Hematopoietic multipotent progenitor cell treated with erythropoietin and hydrocortisone succinate and interleukin-3 and kit ligand, for 15 days (in vitro differentiated cells): ENCODE measurements around the gene EEF1E1.

Experiments used
- DNase-seq: peaks from one replicate; pipeline ENCODE4 v3.0.0-alpha.2; 2015; ENCODE audit warnings: low spot score

The EEF1E1 gene

DNA sequence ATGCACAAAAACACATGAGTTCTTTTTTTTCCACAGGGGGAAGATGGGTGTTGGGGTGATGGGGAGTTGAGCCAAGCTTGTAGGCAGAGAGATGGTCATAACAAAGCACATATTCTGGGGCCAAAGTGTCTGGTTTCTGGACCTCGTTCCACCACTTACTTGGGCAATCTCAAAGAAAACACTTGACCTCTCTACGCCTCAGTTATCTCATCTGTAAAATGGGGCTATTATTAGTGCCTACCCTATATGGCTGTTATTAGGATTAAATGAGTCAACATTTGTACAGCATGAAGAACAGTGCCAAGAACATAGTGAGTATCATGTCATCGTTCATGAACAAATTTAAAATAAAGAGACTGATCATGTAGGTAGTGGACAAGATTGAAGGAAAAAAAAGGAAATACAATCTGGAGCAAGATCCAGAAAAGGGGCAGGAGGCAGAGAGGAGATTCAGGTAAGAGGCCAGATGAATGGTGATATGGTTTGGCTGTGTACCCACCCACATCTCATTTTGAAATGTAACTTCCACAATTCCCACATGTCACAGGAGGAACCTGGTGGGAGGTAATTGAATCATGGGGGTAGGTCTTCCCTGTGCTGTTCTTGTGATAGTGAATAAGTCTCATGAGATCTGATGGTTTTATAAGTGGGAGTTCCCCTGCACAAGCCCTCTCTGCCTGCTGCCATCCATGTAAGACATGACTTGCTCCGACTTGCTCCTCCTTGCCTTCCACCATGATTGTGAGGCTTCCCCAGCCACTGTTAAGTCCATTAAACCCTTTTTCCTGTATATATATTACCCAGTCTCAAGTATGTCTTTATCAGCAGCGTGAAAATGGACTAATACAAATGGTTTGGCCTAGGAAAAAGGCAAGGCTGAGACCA is 14.2 kb downstream of the EEF1E1 start:
- DNase-seq = no peak

DNA sequence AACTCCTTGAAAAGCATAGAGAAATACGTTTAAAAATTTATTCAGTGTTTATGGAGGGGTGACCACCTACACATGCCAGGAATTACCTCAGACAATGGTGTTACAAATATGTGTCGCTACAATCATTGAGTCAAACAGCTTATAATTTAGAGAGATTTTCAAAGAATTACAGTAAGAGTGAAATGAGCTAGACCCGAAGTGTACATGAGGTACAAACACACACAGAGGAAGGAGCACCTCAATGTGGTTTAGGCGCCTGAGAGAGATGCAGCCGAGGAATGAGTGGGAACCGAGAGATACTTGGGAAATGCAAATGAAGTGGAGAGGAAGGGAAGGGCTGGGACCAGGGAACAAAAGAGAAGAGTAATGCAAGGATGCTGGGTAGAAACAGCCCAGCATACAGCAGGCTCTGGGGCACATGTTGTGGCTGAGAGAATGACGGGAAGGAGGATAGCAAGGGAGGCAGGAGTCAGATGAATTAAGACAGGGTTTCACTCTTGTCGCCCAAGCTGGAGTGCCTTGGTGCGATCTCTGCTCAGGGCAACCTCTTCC is 15.5 kb downstream of the EEF1E1 start:
- no peak for DNase-seq

DNA sequence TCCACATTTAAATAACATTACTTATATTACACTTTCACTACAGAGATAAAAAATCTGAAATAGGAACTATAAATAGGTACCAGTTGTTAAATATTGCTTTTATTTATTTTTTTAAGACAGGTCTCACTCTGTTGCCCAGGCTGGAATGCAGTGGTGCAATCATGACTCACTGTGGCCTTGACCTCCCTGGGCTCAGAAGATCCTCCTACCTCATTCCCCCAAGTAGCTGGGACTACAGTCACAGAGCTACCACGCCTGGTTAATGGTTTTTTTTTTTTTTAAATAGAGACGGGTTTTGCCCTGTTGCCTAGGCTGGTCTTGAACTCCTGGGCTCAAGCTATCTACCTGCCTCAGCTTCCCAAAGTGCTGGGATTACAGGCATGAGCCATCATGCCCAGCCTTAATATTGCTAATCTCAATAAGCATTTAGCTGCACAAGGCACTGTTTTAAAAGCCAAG is 17.3 kb downstream of the EEF1E1 start:
- no peak for DNase-seq

DNA sequence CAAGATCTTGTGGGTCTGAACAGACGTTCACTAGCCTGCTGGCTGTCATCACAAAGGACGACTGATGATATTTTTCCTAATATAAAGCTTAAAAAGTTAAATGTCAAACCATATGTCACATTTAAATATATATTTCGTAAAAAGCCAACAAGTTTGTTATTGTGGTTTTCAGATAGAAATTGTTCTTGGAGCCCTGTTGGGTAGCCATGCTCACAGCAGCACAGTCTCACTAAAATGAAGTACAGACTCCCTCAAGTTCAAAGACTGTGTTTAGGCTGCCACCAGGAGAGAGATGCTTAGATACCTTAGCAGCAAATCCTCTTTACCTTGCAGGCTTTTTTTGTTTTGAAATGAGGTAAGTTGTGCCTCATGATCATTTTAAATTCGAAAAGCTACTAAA is 17.8 kb downstream of the EEF1E1 start:
- no peak for DNase-seq

DNA sequence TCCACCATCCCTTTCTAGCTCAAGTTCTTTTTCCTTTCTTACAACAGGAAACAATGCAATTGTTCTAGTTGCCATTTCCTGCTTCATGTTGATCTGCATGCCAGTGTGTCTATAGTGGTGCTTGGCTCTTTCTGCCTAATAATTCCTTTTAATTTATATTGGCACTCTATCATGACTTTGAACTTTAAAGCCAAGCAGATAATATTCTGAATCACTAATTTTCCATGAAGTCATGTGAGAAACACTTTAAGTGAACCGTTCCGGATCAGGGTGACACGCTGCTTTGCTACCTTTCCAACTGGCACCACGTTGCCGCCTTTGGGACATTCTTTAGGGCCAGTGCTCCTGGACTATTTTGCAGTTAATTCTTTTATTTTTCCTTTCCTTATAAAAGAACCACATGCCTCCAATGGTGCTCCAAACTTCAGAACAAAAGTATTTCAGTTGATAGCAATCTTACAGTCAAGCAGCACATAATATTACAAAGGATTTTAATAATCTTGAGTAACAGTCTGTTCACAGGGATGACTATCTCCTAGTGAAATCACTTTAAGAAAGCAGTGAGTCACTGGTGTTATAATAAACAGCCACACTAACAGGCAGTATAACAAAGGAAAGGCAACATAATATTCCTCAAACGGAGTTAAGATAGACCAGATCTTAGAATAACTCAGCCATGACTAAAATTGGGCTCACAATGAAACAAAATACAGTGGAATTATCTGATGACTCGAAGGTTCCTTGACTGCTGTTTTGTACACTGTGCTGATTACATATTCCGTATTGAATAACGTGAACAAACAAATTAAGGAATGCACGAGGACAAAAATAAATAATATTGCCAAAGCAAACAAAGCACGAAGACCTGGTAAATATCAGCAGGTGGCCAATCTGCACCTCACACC is 19.1 kb downstream of the EEF1E1 start:
- no peak for DNase-seq

DNA sequence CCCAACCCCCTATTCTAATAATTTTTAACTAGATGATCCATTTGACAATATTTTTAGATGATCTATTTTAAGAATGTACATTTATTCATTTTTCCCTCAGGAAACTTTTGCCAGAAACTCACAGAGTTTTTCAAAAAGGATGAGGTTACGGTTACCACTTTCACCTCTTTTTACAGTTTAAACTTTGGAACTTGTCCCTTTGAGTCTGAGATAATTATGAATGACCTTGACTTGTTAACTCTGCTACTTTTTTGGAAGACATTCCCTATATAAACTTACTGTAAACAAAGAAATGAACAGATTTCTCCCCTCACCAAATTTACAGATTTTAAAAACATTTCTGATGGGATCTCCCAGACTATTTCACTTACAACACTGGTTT is 19.8 kb downstream of the EEF1E1 start:
- DNase-seq = no peak

DNA sequence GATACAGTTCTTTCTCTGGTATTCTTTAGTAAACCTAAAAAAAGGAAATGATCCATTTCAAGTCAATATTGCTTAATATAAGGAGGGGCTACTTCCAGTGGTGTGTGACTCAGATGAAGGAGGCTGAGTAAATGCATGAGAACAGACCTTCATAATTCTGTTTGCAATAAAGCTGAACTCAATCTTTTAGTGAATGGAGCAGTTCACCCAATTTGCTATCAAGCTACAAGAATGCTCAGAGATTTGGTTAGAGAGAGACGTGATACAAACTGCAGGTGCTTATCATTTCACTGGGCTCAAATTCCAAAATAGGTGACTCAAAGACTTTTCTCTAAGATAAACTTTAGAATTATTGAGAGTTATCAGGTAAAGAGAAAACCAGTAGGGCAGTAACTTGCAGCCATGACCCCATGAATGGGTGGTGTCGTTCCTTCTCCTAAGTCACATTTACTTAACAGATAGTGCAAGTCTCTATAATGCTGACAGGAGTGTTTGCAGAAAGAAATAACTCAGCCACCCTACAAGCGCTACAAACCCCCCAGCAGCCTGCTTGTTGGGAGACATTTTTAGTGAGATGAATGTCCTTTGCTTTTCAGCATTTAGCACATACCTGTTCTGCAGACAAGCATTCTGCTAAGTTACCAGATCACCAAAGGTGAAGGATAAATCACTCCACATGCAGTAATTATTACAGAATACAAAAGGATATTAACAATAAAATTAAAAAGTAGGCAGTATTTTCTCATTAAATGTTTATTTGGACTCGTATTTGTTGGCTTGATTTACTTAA is 21.8 kb downstream of the EEF1E1 start:
- DNase-seq = no peak

DNA sequence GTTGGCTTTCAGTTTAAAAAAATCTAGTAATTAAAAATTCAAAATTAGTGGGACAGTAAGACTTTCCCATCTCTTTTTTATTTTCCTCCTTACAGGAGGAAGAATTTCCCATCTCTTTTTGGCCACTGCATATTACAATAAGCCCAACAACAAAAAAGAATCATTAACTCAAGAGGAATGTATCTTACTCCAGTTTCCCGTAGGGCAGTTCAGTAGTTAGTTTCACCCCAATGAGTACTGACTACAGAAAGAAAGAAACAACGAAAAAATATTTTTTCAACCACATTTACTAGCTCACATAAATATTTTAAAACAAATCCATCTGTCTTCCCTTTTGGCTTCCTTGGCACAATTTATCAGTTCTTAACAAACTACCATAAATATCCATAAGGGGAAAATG is 23.2 kb downstream of the EEF1E1 start:
- no peak for DNase-seq

DNA sequence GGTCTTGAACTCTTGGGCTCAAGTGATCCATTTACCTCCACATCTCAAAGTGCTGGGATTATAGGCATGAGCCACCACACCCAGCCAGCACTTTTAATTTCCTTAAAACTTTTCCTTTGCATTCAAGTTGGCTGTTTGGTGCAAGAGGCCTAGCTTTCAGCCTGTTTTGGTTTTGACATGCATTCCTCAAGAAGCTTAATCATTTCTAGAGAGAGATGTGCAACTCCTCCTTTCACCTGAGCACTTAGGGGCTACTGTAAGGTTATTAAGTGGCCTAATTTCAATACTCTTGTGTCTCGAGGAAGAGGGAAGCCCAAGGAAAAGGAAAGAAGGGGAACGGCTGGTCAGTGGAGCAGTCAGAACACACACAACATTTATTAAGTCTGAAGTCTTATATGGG is 24.4 kb downstream of the EEF1E1 start:
- DNase-seq = no peak

DNA sequence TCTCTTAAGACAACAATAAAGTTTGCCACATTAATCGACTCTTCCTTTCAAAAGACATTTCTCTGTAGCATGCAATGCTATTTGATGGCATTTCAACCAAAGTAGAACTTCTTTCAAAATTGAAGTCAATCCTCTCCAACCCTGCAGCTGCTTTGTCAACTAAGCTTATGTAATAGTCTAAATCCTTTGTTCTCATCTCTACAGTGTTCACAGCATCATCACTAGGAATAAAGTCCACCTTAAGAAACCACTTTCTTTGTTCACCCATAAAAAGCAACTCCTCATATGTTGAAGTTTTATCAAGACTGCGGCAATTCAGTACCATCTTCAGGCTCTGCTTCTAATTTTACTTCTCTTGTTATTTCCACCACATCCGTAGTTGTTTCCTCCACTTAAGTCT is 26.6 kb downstream of the EEF1E1 start:
- no peak for DNase-seq

DNA sequence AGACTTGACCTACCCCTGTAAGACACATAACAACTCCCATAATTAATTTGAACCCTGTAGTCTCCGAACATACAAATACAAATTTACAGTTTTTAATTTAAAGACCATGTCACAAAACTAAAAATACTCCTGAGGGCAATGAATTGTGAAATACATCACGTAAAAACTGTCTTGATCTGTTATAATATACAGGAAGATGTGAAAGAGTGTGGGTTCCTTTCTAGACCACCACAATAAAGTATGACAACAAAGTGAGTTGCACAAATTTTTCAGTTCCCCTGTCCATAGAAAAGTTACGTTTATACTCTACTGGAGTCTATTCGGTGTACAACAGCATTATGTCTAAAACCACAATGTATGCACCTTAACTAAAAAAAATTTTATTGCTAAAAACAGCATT is 27.2 kb downstream of the EEF1E1 start:
- no peak for DNase-seq

DNA sequence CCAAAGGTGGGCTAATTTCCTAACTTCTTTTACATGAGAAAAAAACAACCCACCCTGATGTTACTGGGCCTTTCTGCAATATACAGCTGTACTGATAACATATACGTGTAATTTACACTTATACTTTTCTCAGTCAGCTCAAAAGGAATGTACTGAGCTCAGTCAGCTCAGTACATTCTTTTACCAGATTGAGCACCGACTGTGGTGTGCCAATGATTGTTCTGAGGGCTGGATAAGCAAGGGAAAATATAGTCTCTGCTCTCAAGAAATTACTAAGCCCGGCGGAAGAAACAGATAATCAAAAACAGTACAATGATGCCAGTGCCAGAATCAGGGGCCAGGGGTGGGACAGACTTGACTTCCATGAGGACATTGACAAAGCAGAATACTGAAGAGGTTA is 28.1 kb downstream of the EEF1E1 start:
- no peak for DNase-seq

DNA sequence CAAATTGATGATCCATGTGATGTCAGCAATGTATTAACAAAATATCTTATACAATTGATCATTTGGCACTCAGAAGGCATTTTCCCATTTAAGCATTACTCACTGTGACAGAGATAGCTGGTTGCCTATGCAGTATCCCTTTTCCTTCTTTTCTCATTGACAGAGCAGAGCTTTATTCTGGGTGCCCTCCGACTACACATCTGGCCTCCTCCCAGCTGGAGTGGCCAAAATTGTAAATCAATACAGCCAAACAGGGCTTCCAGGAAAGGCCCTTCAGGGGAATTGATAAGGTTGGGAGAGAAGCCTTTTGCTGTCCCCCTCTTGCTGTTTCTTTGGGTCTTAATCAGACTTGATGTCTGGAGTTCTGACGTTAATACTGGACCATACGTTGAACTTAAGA is 28.6 kb downstream of the EEF1E1 start:
- DNase-seq = no peak

DNA sequence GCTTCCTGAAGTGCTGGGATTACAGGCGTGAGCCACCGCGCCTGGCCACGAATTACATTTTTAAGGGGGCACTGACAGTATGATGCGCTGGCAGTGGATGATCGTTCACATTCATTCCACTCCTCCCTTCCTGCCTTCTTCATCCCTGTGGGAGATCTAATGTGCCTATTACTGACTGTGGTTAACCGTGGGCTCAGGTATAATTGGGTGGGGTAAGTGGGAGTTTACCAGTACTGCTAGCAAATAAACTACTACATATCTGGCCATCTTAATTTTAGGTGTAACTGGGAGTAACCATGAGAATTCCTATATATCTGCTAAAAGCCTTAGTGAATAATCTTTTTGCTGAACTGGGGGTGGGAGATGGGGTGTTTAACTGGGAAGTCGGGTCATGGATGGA is 31.6 kb downstream of the EEF1E1 start:
- no peak for DNase-seq

DNA sequence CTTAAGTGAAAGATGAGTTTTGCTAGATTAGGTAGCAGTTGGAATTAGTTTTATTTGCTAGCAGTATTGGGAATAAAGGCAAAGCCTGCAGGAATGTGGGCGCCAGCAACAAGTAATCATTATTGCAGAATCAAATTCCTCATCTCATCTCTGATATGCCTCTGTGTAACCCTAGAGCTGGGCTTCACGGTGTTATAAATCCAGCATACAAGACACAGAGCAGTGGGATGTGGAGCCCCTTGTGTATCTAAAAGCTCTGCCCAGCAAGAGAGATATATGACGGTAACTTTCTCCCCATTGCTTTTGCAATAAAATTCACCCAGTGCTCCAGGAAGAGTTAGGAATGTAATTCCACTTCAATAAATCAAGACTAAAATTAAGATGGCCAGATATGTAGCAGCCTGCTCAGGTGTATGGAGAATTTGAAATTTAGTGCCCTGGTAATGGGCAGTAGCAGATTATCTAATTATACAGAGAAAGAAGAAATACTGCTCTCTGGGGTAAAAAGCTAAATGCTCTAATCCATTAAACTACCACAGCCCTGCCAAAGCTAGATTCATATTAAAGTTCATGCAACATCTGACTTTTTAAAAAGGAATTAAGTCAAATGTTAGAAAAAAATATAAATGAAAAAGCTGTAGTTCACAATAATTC is 32.6 kb downstream of the EEF1E1 start:
- no peak for DNase-seq

DNA sequence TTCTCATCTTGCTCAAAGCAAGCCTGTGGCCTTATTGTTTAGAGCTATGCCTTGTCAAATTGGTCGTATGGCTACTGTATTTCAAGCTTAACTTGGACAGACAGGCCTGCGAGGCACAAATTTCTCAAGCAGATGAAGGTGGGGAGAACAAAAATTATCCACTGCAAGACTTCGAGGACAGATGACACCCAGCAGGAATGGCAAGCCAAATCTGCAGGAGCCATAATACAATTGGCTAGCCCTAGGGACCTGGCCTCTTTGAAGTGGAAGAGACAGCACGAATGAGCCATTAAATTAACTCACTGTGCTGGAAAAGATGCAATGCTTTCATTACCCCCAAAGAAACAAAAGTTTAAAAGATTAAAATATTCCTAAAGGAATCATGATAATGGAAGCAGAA is 33.2 kb downstream of the EEF1E1 start:
- no peak for DNase-seq

DNA sequence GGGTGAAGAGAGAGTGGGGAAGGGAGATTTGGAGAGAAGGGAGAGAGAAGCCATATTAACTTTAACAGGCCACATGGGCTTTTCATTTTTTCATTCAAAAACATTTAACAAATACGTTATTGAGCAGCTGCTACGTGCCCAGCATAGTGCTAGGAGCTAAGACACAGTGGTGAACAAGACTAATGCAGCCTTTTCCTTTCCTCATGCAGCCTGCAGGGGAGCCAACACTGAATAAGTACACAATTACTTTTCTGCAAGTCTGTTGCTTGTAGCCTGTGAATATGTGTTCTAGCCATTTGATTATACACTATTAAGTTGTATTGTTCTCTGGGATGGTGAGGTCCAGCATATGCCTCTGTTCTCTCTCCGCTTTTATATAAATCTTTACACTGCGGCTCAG is 36.2 kb downstream of the EEF1E1 start:
- DNase-seq = no peak

DNA sequence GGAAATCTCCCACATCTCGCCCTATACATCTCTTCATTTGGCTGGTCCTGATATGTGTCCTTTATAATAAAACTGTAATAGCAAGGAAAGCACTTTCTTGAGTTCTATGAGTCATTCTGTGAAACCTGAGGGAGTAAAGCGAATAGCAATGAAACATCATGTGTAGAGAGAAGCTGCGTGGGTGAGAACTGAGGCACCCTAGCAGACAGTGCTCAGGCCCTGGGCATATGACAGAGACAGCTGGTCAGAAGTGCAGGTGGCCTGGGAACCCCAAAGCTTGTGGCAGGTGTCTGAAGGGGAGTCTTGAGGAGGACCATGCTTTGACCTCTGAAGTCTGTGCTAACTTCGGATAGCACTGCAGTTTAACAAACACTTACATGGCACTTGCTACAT is 36.8 kb downstream of the EEF1E1 start:
- DNase-seq = no peak

DNA sequence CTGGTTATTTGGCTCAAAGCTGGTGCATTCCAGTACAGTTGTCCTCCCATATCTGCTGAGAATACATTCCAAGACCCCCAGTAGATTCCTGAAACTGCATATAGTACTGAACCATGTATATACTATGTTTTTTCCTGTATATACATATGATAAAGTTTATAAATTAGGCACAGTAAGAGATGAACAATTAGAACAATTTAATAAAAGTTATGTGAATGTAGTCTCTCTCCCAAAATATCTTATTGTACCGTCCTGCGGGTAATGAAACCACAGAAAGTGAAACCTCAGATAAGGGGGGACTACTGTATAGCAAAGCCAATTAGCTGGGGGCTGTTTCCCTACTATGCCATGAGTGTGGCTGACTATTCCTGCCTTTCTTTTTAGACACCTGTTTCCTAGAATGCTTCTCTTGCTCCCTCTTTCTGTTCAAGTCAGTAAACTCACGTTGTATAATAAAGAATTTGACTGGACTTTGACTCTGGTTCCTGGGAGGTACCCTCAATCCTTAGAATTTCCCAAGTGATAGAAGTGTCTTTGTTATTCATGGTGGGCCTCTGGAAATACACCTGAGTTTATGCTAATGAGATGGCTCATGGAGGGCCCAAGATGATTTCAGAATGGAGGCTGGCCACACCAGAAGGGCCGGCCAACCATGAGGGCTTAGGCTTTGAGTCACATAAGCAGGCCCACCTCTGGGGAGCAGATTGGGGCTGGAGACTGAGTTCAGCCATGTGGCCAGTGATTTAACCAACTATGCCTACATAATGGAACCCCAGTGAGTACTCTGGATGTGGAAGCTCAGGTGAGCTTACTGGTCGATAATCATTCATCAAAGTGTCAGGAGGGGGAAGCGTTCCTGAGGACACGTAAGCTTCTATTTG is 37.5 kb downstream of the EEF1E1 start:
- no peak for DNase-seq
